CD4-positive, alpha-beta T cell treated with Interleukin-10 for 1 hour (primary cell): ENCODE measurements around the gene JUNB.
A peak's percentile ranks its signal among the peaks of the same experiment; 100 is the strongest.

Experiments
- DNase-seq: peaks from one replicate; pipeline ENCODE4 v3.0.0-alpha.2; 2020

JUNB gene

GRCh38 chr19:12774588-12775555 is 16.4 kb upstream of the JUNB start, which contains the start of gene HOOK2:
Gene HOOK2, minus strand, starts transcription at chr19:12775552. Its CDS starts 103 bp downstream, at chr19:12775449.
- DNase-seq, result peak; percentile 69

GRCh38 chr19:12777217-12778016 is 13.9 kb upstream of the JUNB start:
- peak; percentile 85 for DNase-seq

- DNase-seq, result peak; percentile 64
Measured at GRCh38 chr19:12778017-12778904, 13.0 kb upstream of the JUNB start.

GRCh38 chr19:12778905-12779161 is 12.5 kb upstream of the JUNB start:
- DNase-seq, result no peak

GRCh38 chr19:12779162-12779993 is 11.9 kb upstream of the JUNB start:
- no peak for DNase-seq

GRCh38 chr19:12782174-12782423 is 9.2 kb upstream of the JUNB start:
- no peak for DNase-seq

GRCh38 chr19:12782424-12783290 is 8.6 kb upstream of the JUNB start:
- DNase-seq, result peak; percentile 94

GRCh38 chr19:12783291-12783848 is 7.9 kb upstream of the JUNB start:
- DNase-seq, result peak; percentile 48

- peak; percentile 50 for DNase-seq
Measured at GRCh38 chr19:12783849-12784393, 7.4 kb upstream of the JUNB start.

- peak; percentile 49 for DNase-seq
Measured at GRCh38 chr19:12784394-12784870, 6.9 kb upstream of the JUNB start.

GRCh38 chr19:12784871-12785430 is 6.3 kb upstream of the JUNB start:
- peak; percentile 81 for DNase-seq

- no peak for DNase-seq
Measured at GRCh38 chr19:12785431-12786031, 5.8 kb upstream of the JUNB start.

GRCh38 chr19:12786141-12786870 is 5.0 kb upstream of the JUNB start:
- DNase-seq, result peak; percentile 47

- DNase-seq, result no peak
Measured at GRCh38 chr19:12786952-12787351, 4.3 kb upstream of the JUNB start.

GRCh38 chr19:12787458-12787857 is 3.8 kb upstream of the JUNB start:
- DNase-seq, result no peak

- DNase-seq, result no peak
Measured at GRCh38 chr19:12788042-12788681, 3.1 kb upstream of the JUNB start.

- peak; percentile 83 for DNase-seq
Measured at GRCh38 chr19:12788682-12789097, 2.6 kb upstream of the JUNB start.
